IPS-15b (cell line): ENCODE results near the gene ENAM.

Experiments
- H3K27me3 ChIP-seq: one replicate; pipeline ENCODE4 v1.6.1; 2013; ENCODE audit warnings: low read length; ENCODE audit not compliant: control insufficient read depth, insufficient read depth
- H3K36me3 ChIP-seq: one replicate; pipeline ENCODE4 v1.6.1; 2013; ENCODE audit warnings: low read length; ENCODE audit not compliant: control insufficient read depth, insufficient read depth
- H3K4me1 ChIP-seq: one replicate; pipeline ENCODE4 v1.6.1; 2013; ENCODE audit warnings: mild to moderate bottlenecking, low read length; ENCODE audit not compliant: control insufficient read depth, insufficient read depth
- H3K4me3 ChIP-seq: one replicate; pipeline ENCODE4 v1.5.1; 2013; ENCODE audit warnings: low read depth, low read length
- H3K9ac ChIP-seq: one replicate; pipeline ENCODE4 v1.6.1; 2013; ENCODE audit warnings: low read depth, mild to moderate bottlenecking, low read length
- H3K9me3 ChIP-seq: one replicate; pipeline ENCODE4 v1.6.1; 2013; ENCODE audit warnings: mild to moderate bottlenecking, low read length; ENCODE audit not compliant: control insufficient read depth, insufficient read depth

ENAM gene

DNA sequence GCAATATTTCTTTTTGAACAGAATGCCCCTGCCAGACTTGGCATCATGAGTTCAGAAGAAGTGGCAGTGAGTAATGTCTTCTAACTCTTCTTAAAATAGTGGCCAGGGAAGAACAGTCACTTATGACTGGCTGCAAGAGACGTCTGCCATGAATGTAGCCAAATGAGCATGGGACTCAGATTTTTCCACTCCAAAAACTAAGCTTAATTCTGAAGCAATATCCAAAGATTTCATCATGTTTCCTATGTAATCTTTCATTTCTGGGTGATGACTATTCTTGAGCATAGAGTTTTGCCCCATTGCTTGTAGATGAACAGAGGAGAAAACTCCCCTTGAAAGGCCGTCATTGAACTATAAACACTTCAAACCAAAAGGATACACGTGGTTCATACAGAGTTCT is 24.7 kb upstream of the ENAM start:
- no peak overlapping the region for H3K9ac ChIP-seq
- no peaks in the 10 kb centered on the region for H3K36me3 ChIP-seq
- H3K27me3 ChIP-seq = no peaks in the 10 kb centered on the region
- no peaks in the 10 kb centered on the region for H3K4me1 ChIP-seq
- no peaks in the 10 kb centered on the region for H3K9me3 ChIP-seq
- H3K4me3 ChIP-seq = no peak overlapping the region

DNA sequence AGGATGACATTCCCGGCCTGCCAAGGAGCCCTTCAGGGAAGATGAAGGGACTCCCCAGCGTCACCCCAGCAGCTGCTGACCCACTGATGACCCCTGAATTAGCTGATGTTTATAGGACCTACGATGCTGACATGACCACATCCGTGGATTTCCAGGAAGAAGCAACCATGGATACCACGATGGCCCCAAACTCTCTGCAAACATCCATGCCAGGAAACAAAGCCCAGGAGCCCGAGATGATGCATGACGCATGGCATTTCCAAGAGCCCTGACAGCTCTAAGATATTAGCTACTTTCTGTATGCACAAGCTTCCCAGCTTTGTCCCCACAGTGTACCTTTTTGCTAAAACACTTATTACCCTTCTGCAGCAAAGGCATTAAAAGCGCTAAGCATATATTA is 22.1 kb upstream of the ENAM start:
- no peak overlapping the region for H3K9ac ChIP-seq
- H3K36me3 ChIP-seq = no peaks in the 10 kb centered on the region
- H3K9me3 ChIP-seq = no peaks in the 10 kb centered on the region
- no peaks in the 10 kb centered on the region for H3K4me1 ChIP-seq
- H3K4me3 ChIP-seq = no peak overlapping the region
- no peaks in the 10 kb centered on the region for H3K27me3 ChIP-seq

DNA sequence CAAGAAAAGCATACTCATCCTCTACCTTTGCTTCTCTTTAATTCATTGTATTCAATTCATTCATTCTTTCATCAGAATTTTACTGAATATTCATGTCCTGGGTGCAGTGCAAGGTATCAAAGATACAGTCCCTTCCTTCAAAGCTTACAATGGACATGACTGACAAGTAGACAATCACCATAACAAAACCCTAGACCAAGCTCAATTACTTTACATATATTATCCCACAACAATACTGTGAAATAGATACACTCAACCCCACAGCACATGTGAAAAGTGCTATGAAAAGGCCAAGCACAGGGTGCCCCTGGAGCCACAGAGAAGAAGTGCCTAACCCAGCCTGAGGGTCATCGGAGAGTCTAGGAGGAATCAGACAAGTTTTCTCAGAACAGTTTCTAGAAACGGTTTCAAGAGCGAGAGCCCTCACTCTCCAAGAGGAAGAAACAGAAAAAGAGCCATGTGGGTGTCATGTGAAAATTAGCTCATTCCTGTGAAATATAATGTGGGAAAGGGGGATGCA is 21.1 kb upstream of the ENAM start:
- Histone ChIP-seq H3K9me3 (no peaks in the 10 kb centered on the region), H3K9ac (no peak overlapping the region), H3K36me3 (no peaks in the 10 kb centered on the region), H3K4me3 (no peak overlapping the region), H3K27me3 (no peaks in the 10 kb centered on the region), H3K4me1 (no peaks in the 10 kb centered on the region)

DNA sequence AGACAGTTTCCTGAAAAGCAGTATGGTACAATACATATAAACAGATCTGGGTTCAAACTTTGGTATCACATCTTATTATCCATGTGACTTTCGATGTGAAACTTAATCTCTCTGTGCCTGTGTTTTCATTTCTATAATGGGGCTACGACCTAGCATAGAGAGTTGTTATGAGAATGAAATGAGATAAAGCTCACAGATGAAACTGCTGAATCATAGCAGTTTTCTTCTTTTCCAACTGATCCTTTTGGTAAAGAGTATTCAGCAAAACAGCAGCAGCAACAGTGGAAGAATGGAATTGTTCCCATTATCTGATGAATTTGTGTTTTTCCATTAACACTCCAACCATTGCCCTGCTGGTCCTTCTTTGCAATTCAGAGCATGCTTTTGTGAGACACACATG is 20.2 kb upstream of the ENAM start:
- no peak overlapping the region for H3K9ac ChIP-seq

DNA sequence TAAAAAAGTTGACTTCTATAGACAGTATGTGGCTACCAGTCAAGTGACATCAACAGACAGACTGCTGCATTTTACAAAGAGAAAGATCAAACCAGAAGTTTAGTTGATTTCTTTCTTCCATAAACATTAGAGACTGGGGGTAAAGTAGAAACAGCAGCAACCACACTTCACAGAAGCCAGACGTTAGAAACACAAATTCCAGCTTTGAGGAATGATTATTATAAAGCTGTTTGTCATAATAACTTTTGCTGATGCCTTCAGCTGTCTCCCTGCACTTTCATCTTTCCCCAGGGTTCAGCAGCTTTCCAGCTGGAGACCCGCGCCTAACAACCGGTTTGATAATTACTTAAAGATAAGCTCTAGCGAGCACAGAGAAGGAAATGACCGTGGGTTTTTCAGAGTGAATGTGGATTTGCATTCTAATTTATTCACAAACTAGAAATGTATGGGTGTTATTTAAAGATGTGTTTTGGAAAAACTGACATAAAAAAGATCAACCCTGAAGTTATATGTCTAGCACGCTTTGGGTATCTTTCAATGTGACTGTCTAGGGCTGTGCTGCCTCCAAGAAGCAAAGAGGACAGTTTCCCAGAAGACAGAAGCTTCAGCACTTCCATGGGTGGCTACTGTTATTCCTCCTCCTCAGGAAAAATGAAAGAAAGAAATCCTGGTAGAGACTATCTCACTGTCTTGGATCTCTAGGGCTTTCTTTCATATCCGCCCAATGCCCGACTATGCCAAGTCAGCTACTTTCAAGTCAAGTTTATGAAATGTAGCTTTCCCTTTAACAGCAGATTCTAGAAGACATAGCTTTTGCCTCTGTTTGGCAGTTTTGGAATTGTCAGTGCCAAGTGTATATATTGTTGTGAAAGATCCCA is 15.0 kb upstream of the ENAM start:
- no peaks in the 10 kb centered on the region for H3K27me3 ChIP-seq
- H3K4me3 ChIP-seq = no peak overlapping the region
- H3K36me3 ChIP-seq = no peaks in the 10 kb centered on the region
- H3K4me1 ChIP-seq = no peaks in the 10 kb centered on the region
- no peak overlapping the region for H3K9ac ChIP-seq
- H3K9me3 ChIP-seq = no peaks in the 10 kb centered on the region

More for the DNA sequence above, 20.2 kb upstream of the ENAM start:
- Histone ChIP-seq H3K27me3 (no peaks in the 10 kb centered on the region), H3K36me3 (no peaks in the 10 kb centered on the region), H3K9me3 (no peaks in the 10 kb centered on the region), H3K4me3 (no peak overlapping the region), H3K4me1 (no peaks in the 10 kb centered on the region)

DNA sequence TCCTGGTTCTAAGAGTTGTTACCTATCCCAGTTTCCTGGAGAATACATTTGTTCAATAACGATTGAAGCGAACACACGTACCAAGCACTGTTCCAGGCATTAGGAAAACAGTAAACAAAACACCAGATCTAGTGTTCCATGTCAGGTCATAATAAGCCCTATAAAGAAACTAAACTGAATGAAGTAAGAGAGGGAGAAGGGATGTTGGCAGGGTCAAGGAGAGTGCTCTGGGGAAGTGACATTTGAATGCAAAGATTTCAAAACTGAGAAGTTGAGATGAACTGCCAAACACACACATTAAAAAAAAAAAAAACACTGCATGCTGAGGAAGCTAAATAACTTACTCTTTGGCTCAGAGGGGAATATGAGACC is 14.4 kb upstream of the ENAM start:
- H3K27me3 ChIP-seq = no peaks in the 10 kb centered on the region
- no peaks in the 10 kb centered on the region for H3K9me3 ChIP-seq
- H3K36me3 ChIP-seq = no peaks in the 10 kb centered on the region
- no peak overlapping the region for H3K4me3 ChIP-seq
- H3K9ac ChIP-seq = no peak overlapping the region
- H3K4me1 ChIP-seq = no peaks in the 10 kb centered on the region

DNA sequence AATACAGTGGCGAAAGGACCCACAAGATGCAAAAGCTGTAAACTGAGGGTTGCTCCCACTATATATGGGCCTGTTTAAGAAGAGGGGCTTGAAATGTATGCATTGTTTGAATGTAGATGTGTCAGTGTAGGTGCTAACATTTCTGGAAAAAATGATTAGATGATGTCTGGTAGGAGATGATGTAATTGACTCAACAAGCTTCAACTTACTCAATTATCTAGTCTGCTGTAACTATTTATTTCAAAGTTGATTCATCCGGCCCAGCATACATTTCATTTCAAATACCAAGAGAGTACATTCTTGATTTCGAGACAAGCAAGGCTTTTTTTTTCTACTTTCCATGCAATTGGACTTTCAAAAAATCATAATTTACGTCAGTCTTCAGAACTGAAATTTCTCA is 9.3 kb upstream of the ENAM start:
- Histone ChIP-seq H3K9ac (no peak overlapping the region), H3K4me1 (no peaks in the 10 kb centered on the region)

DNA sequence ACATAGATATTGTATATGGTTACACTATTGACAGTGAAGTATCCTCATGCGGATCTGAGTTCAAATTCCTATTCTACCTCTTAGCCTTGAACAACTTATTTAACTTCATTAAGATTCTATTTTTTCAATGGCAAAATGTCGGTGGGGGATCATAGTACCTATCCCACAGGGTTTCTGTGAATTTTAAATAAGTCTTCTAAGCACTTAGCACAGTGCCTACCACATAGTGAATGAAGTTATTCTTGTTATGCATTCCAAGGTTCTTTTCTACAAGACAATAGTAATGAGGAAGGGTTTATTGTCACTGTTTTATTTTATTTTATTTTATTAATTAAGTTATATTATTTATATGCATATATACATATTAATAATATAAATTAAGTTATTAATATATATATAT is 8.8 kb upstream of the ENAM start:
- H3K9me3 ChIP-seq = no peaks in the 10 kb centered on the region
- no peaks in the 10 kb centered on the region for H3K36me3 ChIP-seq
- H3K27me3 ChIP-seq = no peaks in the 10 kb centered on the region
- no peak overlapping the region for H3K4me3 ChIP-seq
- no peak overlapping the region for H3K9ac ChIP-seq
- H3K4me1 ChIP-seq = no peaks in the 10 kb centered on the region

More for the DNA sequence above, 9.3 kb upstream of the ENAM start:
- Histone ChIP-seq H3K4me3 (no peak overlapping the region), H3K9me3 (no peaks in the 10 kb centered on the region), H3K36me3 (no peaks in the 10 kb centered on the region), H3K27me3 (no peaks in the 10 kb centered on the region)

DNA sequence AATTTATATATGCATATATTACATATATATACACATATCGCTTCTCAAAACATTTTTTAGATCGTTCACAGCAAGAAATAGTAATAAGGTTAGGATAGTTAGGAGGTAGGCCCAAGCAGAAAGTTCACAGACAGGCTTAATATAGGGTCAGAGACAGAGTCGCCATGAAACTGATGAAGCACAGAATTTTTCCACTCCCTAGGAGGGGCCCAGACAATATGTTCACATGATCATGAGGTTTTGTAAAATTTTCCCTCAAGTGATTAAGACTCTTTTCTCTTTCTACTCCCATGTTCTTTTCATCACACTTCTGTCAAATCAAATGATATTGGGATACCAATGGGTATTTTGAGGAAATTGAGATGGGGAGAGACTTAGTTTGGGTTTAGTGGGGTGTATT is 5.2 kb upstream of the ENAM start:
- Histone ChIP-seq H3K36me3 (no peaks in the 10 kb centered on the region), H3K4me1 (no peaks in the 10 kb centered on the region)

DNA sequence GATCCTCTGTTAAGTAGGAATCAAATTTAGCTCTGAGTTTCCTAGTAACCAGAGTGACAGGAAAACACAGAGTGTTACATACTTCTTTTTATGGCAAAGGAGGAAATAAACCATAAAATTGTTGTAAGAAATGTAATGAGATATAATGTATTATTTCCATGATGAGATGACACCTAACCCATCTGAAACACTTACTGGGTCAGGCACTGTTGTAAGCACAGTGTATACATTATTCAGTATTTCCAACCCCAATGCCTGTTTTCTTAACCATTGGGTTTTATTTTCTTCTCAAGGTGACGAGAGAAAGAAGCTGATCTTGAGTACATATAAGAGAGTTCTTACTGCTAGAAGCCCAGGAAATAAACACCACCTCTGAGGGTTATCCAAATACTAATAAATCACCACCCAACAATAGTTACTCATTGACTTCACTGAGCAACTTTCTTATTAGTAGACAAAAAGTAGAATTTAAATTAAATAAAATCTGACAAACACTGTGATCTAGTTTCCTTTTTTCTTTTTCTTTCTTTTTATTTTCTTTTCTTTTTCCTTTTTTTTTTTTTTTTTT is 4.2 kb upstream of the ENAM start:
- Histone ChIP-seq H3K4me3 (no peak overlapping the region), H3K9me3 (no peaks in the 10 kb centered on the region), H3K27me3 (no peaks in the 10 kb centered on the region), H3K36me3 (no peaks in the 10 kb centered on the region), H3K9ac (no peak overlapping the region), H3K4me1 (no peaks in the 10 kb centered on the region)

More for the DNA sequence above, 5.2 kb upstream of the ENAM start:
- no peak overlapping the region for H3K4me3 ChIP-seq
- no peaks in the 10 kb centered on the region for H3K27me3 ChIP-seq
- H3K9ac ChIP-seq = no peak overlapping the region
- no peaks in the 10 kb centered on the region for H3K9me3 ChIP-seq

DNA sequence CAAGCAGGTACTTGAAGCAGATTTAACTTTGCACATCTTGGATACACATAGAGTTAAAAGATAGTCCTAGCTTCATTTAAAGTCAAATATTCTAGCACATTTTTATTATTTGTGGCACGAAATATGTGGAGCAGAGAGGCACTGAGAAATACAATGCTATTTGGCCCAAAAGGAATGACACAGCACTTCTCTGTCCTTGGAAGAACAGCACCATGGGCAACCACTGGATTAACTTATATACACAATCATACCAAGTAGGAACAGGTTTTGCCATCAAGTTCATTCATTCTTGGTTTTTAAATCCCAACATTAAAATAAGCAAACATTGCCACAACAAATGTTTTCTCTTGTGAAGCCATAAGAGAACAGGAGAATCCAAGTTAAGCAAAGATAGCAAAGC is 924 bp upstream of the ENAM start:
- H3K4me1 ChIP-seq = no peaks in the 10 kb centered on the region
- H3K36me3 ChIP-seq = no peaks in the 10 kb centered on the region
- H3K4me3 ChIP-seq = no peak overlapping the region
- no peaks in the 10 kb centered on the region for H3K27me3 ChIP-seq
- no peaks in the 10 kb centered on the region for H3K9me3 ChIP-seq
- H3K9ac ChIP-seq = no peak overlapping the region

DNA sequence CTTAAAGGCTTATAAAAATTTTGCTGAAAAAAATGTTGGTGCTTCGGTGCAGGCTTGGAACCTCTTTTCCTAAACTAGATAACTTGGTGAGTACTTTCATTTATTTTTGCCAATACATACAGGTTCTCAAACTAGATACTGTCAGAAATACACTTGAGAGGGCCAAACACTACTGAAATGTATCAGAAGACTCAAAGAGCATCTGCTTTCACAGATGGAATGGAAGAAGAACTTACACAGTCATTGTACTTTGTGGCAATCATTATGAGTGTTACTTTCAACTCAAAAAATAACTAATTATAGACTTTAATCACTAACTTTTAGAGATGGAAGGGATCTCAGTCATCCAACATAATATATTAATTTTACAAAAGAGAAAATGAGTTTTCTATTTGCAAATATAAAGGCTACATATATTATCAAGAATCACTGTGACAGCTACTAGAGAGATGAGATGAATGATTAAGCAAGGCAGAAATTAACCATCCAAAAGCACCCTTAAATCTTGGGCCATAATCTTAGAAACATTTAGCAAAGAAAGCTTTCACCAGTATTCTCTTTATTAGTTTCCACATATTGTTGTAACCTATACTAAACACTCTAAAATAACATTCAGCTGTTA is 1.0 kb downstream of the ENAM start:
- Histone ChIP-seq H3K4me3 (no peak overlapping the region), H3K9me3 (no peaks in the 10 kb centered on the region), H3K27me3 (no peaks in the 10 kb centered on the region), H3K36me3 (no peaks in the 10 kb centered on the region), H3K9ac (no peak overlapping the region), H3K4me1 (no peaks in the 10 kb centered on the region)
